Measurements from ENCODE around the gene CTDNEP1. TPM values are rescaled to one million over a fixed set of nuclear protein-coding genes. Genes with fewer than 3 reads are reported as not detected.

CTDNEP1 gene
- total and polyA plus RNA-seq, 11 donors: 54.0 to 126 (median 107) TPM

- Histone ChIP-seq H3K9me3 (no peaks in the 10 kb centered on the region), H3K4me3 (peak overlapping the region; percentile 9 to 64 (median 52)), H3K27ac (peak overlapping the region in 2 of 12 donors; percentile 19 to 33), H3K36me3 (peaks cover 0 to 34% (median 30%) of the 10 kb centered on the region in 9 donors), H3K4me1 (peaks cover 0 to 36% (median 23%) of the 10 kb centered on the region in 12 donors), H3K27me3 (peaks cover 18 to 50% (median 36%) of the 10 kb centered on the region in 9 donors)
- 7 to 19% (median 12%) methylated on average over 19 to 71 of the region's 71 CpGs for WGBS, 4 donors
- intact Hi-C loops (cut with DNase I): no loop called here
- no peak for TF ChIP-seq POLR2A (IDR thresholded peaks at IDR 0.05)
- TF ChIP-seq, protein P1, sequence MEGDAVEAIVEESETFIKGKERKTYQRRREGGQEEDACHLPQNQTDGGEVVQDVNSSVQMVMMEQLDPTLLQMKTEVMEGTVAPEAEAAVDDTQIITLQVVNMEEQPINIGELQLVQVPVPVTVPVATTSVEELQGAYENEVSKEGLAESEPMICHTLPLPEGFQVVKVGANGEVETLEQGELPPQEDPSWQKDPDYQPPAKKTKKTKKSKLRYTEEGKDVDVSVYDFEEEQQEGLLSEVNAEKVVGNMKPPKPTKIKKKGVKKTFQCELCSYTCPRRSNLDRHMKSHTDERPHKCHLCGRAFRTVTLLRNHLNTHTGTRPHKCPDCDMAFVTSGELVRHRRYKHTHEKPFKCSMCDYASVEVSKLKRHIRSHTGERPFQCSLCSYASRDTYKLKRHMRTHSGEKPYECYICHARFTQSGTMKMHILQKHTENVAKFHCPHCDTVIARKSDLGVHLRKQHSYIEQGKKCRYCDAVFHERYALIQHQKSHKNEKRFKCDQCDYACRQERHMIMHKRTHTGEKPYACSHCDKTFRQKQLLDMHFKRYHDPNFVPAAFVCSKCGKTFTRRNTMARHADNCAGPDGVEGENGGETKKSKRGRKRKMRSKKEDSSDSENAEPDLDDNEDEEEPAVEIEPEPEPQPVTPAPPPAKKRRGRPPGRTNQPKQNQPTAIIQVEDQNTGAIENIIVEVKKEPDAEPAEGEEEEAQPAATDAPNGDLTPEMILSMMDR (IDR thresholded peaks at IDR 0.05): no peak
- ATAC-seq: peak in 2 of 4 donors; percentile 26 to 38
- DNase-seq: no peak
Observed at GRCh38 chr17:7261379-7262191, 10.1 kb upstream of the CTDNEP1 start.

DNA sequence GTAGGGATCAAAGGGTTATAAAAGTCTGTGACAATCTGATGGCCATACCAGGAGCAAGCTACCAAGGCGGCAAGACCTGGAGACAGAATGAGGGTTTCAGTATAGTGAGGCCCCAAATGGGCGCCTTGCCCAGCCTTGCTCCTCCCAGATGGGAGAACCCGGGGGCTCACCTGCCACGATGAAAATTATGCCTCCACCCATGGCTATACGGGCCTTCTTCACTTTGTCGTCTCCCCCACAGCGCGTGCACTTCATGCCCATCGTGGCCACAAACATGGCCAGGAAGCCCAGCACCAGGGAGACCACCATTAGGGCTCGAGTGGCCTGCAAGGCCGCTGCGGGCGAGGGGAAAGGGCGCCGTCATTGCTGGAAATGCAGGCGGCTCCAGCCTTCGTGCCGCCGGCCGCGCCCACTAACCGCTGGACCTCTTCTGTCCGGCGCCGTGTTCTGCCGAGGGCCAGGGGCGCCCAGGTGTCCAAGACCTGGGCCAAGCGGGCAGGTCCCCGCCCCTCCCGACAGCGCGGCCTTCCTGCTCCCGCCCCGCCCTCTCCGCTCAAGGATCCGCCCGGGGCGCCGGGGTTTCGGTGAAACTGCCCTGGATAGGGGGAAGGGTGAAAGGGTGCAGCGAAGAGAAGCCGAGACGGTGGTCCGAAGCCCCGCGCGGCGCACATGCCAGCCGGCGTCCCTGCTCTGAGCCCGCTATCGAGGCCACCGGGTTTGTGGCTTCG is 9.3 kb upstream of the CTDNEP1 start:
- Histone ChIP-seq H3K27me3 (peaks cover 18 to 50% (median 36%) of the 10 kb centered on the region in 9 donors), H3K4me3 (peak overlapping the region; percentile 9 to 64 (median 52)), H3K9me3 (no peaks in the 10 kb centered on the region), H3K36me3 (peaks cover 0 to 42% (median 37%) of the 10 kb centered on the region in 9 donors), H3K27ac (peak overlapping the region in 2 of 12 donors; percentile 19 to 33), H3K4me1 (peaks cover 0 to 36% (median 23%) of the 10 kb centered on the region in 12 donors)
- TF ChIP-seq, protein P1 (IDR thresholded peaks at IDR 0.05): no peak
- no peak for TF ChIP-seq POLR2A (IDR thresholded peaks at IDR 0.05)
- DNase-seq (peak in 1 of 5 donors; percentile 43), ATAC-seq (peak; percentile 11 to 60 (median 52))
- intact Hi-C loops (cut with DNase I): no loop called here
- 6 to 27% (median 9%) methylated on average over 12 to 54 of the region's 54 CpGs for WGBS, 4 donors

- no peak overlapping the region for H3K27ac ChIP-seq
- intact Hi-C loops (cut with DNase I): no loop called here
- peaks cover 18 to 44% (median 36%) of the 10 kb centered on the region in 9 donors for H3K27me3 ChIP-seq
- DNase-seq: no peak
- H3K4me1 ChIP-seq: peaks cover 0 to 36% (median 23%) of the 10 kb centered on the region in 12 donors
- H3K4me3 ChIP-seq: no peak overlapping the region
- no peak for ATAC-seq
- H3K36me3 ChIP-seq: peaks cover 0 to 49% (median 44%) of the 10 kb centered on the region in 9 donors
- H3K9me3 ChIP-seq: no peaks in the 10 kb centered on the region
- TF ChIP-seq, protein P1 (IDR thresholded peaks at IDR 0.05): no peak
- no peak for TF ChIP-seq POLR2A (IDR thresholded peaks at IDR 0.05)
- 83 to 93% (median 90%) methylated on average over 2 to 4 of the region's 4 CpGs for WGBS, 4 donors
Observed at GRCh38 chr17:7260151-7260550, 8.6 kb upstream of the CTDNEP1 start.

DNA sequence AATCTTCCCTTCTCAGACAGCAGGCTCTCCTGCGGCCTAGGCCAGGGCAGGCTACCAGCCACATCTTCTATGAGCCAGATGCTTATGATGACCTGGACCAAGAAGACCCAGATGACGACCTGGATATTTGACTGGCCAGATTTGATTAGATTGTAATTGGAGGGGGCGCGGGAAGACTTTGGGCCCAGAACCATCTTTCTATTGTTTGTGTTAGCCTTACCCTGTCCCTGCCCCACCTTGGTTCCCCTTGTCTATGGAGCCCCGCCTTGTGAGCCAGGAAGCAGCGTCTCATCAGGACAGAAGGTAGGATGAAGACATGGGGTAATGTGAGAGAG is 8.0 kb upstream of the CTDNEP1 start:
- no peak overlapping the region for H3K27ac ChIP-seq
- WGBS, 4 donors: 89 to 95% (median 94%) methylated on average over 6 of the region's 6 CpGs
- ATAC-seq: no peak
- intact Hi-C loops (cut with DNase I): loop anchor here in 2 of 10 donors (5.0 to 10.0 kb wide), 2 partner anchors 43 to 315 kb away; partner anchors contain the start of gene CD68 (in 1 of the 2)
- no peak for TF ChIP-seq POLR2A (IDR thresholded peaks at IDR 0.05)
- TF ChIP-seq, protein P1 (IDR thresholded peaks at IDR 0.05): no peak
- no peak overlapping the region for H3K4me3 ChIP-seq
- no peak for DNase-seq
- no peaks in the 10 kb centered on the region for H3K9me3 ChIP-seq
- H3K4me1 ChIP-seq: peaks cover 0 to 36% (median 23%) of the 10 kb centered on the region in 12 donors
- peaks cover 0 to 55% (median 50%) of the 10 kb centered on the region in 9 donors for H3K36me3 ChIP-seq
- H3K27me3 ChIP-seq: peaks cover 18 to 41% (median 36%) of the 10 kb centered on the region in 9 donors
